AG04450 (cell line): Measurements from ENCODE around the gene AKAP6. TPM values are rescaled to one million over a fixed set of nuclear protein-coding genes. Genes with fewer than 3 reads are reported as not detected.

Source experiments
- CTCF ChIA-PET: fragments of 300-600, 350-600 bp; formaldehyde crosslinking; extraction: SDS; loops from one replicate; lab custom pipeline; 2022; ENCODE audit warnings: antibody characterized with exemption, inconsistent platforms; lab: Charles Lee
- POLR2A ChIA-PET: fragments of 350-600 bp; formaldehyde crosslinking; extraction: SDS; loops from one replicate; lab custom pipeline; 2021; ENCODE audit warnings: antibody characterized with exemption, inconsistent platforms; lab: Yijun Ruan, JAX
- DNase-seq: peaks from one replicate; pipeline ENCODE4 v3.0.0-alpha.2; 2011; ENCODE audit warnings: low read depth, low spot score
- H3K27ac ChIP-seq: one replicate; pipeline ENCODE4 v1.5.1; 2012; ENCODE audit warnings: low read depth, low read length, control low read depth
- H3K27me3 ChIP-seq: one replicate; pipeline ENCODE4 v1.6.0; 2012; ENCODE audit warnings: low read length; ENCODE audit not compliant: control insufficient read depth, insufficient read depth
- H3K4me3 ChIP-seq: 2 replicates; pipeline ENCODE4 v1.5.1; 2011; ENCODE audit warnings: mild to moderate bottlenecking, low read depth, low read length, control low read depth
- H3K9me3 ChIP-seq: 2 replicates; pipeline ENCODE4 v1.5.1; 2012; ENCODE audit warnings: low read length; ENCODE audit not compliant: control insufficient read depth, insufficient read depth
- polyA plus RNA-seq: library from polyadenylated mRNA; depleted of rRNA; stranded (reverse); fragments of >200 nt; gene quantifications from 2 replicates; pipeline ENCODE4 v1.2.3, GENCODE V29; 2011
- TF ChIP-seq, protein P1 (sequence below): IDR thresholded peaks from 2 replicates; pipeline ENCODE4 v1.5.1; 2011; ENCODE audit warnings: low read depth, low read length, control low read depth, inconsistent platforms

AKAP6 gene
- polyA plus RNA-seq, 1 experiment, result 0.78 TPM

DNA sequence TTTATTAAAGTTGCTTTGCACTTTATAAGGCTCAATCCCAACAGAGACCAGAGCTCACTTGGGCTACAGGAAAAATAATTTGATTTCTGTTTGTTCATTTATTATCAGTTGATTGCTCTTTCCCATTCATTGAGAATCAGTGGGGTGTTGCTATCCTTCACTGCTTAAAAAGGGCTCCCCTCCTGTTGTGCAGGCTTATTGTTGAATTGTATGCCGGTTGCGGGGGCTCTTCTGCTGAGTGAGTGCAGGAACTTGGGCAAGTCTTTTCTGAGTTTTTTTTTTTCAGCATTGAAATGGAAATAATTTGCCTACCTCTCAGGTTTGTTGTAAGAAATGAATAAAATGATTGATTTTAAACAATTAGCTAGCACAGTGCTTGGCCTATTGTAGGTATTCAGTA lies 32.6 kb downstream of the AKAP6 start:
- peaks cover 2% of the 10 kb centered on the region for H3K27me3 ChIP-seq
- no peak overlapping the region for H3K27ac ChIP-seq
- DNase-seq, result no peak
- H3K9me3 ChIP-seq, result no peaks in the 10 kb centered on the region
- POLR2A ChIA-PET, result no interaction called here
- TF ChIP-seq, protein P1, sequence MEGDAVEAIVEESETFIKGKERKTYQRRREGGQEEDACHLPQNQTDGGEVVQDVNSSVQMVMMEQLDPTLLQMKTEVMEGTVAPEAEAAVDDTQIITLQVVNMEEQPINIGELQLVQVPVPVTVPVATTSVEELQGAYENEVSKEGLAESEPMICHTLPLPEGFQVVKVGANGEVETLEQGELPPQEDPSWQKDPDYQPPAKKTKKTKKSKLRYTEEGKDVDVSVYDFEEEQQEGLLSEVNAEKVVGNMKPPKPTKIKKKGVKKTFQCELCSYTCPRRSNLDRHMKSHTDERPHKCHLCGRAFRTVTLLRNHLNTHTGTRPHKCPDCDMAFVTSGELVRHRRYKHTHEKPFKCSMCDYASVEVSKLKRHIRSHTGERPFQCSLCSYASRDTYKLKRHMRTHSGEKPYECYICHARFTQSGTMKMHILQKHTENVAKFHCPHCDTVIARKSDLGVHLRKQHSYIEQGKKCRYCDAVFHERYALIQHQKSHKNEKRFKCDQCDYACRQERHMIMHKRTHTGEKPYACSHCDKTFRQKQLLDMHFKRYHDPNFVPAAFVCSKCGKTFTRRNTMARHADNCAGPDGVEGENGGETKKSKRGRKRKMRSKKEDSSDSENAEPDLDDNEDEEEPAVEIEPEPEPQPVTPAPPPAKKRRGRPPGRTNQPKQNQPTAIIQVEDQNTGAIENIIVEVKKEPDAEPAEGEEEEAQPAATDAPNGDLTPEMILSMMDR, result no peak
- no peak overlapping the region for H3K4me3 ChIP-seq
- CTCF ChIA-PET, result interaction anchor here (0.6 kb wide), 2 partner anchors 11 to 30 kb away, joined by 3 to 4 read pairs; no protein-coding TSS in a partner anchor

DNA sequence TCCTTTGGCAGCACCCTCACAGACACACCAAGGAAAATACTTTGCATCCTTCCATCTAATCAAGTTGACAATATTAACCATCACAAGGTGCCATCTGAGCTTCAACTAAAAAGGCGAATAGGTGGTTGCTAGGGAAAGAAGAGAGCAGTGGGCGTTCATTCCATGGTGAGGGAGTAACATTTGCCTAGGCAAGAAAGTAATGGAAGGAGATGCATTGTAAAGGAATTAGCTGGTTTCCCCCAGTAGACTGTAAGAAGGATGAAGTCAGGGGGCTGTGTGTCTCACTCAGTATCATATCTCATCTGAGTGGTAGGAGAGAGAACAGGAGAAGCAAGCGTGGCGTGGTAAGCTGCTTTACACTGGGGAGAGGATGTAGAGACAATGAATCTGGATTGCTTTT lies 34.7 kb downstream of the AKAP6 start:
- no peak for DNase-seq
- Histone ChIP-seq H3K27ac (no peak overlapping the region), H3K27me3 (peaks cover 2% of the 10 kb centered on the region), H3K4me3 (no peak overlapping the region), H3K9me3 (no peaks in the 10 kb centered on the region)
- TF ChIP-seq, protein P1, result no peak
- ChIA-PET CTCF (no interaction called here), POLR2A (no interaction called here)

DNA sequence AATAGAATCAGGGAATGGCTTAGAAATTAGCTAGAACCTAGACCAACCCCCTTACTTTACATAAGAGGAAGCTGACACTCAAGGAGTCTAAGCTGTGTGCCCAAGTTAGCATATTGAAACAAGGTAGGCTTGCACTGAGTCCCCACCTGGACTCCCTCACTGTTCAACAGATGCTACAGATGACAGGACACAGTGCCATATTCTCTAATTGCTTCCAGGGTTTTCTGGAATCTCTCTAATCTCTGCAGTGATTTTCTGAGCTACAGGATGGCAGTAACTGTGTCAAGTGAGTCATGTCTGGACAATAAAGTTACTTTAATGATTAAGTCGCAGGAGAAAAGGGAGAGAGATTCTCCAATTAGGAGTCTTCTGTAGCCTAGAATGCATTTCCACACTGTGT lies 35.8 kb downstream of the AKAP6 start:
- Histone ChIP-seq H3K4me3 (no peak overlapping the region), H3K27ac (no peak overlapping the region), H3K27me3 (peaks cover 2% of the 10 kb centered on the region), H3K9me3 (no peaks in the 10 kb centered on the region)
- ChIA-PET POLR2A (no interaction called here), CTCF (interaction anchor here (1.6 kb wide), 1 partner anchor 106 kb away, joined by 4 read pairs; no protein-coding TSS in a partner anchor)
- TF ChIP-seq, protein P1, result no peak
- no peak for DNase-seq

DNA sequence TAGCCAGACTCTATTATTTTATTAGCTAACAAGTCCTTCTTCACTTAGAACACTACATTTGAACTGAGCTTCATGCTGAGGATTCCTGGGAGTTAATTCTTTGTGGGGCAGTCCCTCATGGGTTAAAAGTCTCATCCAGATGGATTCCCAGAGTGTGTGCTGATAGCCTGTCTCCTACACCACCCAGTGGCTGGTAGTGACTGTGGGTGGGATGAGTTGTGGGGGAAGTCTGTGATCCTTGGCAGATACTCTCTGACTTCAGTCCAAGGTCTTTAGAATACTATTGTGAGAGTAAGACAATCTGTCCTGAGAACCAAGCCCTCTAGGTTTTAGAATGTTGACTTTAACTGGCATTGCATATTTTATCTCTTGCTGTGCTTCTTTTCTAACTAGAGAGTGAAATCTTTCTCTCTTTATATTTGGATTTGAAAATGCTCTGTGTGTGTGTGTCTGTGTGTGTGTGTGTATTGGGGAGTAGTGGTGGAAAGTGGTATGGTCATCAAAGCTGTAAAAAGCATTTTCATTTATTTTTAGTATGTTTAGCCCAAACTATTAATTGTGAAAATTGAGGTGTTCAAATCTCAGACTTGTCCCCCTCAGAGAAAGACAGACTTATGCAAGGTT lies 37.3 kb downstream of the AKAP6 start:
- DNase-seq, result no peak
- Histone ChIP-seq H3K27me3 (peaks cover 2% of the 10 kb centered on the region), H3K9me3 (no peaks in the 10 kb centered on the region), H3K4me3 (no peak overlapping the region), H3K27ac (no peak overlapping the region)
- TF ChIP-seq, protein P1, result 0 out of 2 replicates have a peak, but pooled peaks have one; percentile 14
- ChIA-PET POLR2A (no interaction called here), CTCF (interaction anchor here (0.7 to 1.6 kb wide), 5 partner anchors 13 to 107 kb away, joined by 3 to 4 read pairs (median 3); no protein-coding TSS in a partner anchor)

DNA sequence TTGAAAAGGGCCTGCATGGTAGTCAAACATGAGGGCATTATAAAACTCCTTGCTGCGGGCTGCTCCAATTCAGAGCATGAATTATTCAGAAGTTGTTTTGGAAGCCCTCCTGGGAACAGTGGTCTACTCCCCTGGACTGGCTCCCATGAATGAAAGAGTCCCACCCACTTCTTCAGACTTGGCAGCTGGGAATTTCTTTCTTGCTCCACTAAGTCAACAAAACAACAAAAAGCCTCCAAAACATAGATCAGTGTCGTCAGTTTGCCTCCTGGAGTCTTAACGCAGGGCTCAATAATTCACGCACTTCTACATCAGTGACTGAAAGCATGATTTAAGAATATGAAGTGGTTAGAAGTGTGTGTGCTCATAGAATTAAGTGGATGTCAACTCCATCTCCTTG lies 37.9 kb downstream of the AKAP6 start:
- DNase-seq, result no peak
- peaks cover 2% of the 10 kb centered on the region for H3K27me3 ChIP-seq
- no peaks in the 10 kb centered on the region for H3K9me3 ChIP-seq
- no peak overlapping the region for H3K4me3 ChIP-seq
- CTCF ChIA-PET, result interaction anchor here (1.0 to 1.3 kb wide), 3 partner anchors 13 to 103 kb away, joined by 3 read pairs; no protein-coding TSS in a partner anchor
- no peak overlapping the region for H3K27ac ChIP-seq
- POLR2A ChIA-PET, result no interaction called here
- TF ChIP-seq, protein P1, result no peak
